HK-2 (cell line): ENCODE data around the gene PRCC.

ENCODE experiments used
- DNase-seq: peaks from one replicate; pipeline ENCODE4 v3.0.0-alpha.2; 2018; ENCODE audit not compliant: unreplicated experiment

PRCC gene

GRCh38 chr1:156767101-156767878 is at the start of gene PRCC:
TSS of gene PRCC (plus strand) at chr1:156767535. CDS start at chr1:156767772, 237 bp downstream.
- DNase-seq = peak; percentile 98

DNA sequence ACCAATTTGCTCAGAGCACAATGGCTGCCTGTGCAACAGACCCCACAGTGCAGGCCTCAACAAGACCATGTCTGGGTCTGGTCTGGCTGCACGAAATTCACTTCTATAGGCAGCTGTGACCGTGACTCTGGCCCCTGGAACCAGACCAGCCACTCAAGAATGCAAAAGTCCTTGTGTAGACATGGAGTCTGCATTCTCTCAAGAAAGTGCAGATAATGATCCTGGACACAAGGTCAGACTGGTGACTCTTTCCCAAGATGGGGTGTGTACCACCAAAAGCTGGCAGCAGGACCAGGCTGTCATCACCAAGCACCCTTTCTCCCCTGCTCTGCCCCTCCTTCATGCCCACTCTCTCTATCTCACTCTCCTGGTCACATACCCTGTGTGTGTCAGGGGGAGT is 46.2 kb upstream of the PRCC start:
- DNase-seq = no peak

GRCh38 chr1:156721535-156721934 is 45.8 kb upstream of the PRCC start:
- DNase-seq = no peak

DNA sequence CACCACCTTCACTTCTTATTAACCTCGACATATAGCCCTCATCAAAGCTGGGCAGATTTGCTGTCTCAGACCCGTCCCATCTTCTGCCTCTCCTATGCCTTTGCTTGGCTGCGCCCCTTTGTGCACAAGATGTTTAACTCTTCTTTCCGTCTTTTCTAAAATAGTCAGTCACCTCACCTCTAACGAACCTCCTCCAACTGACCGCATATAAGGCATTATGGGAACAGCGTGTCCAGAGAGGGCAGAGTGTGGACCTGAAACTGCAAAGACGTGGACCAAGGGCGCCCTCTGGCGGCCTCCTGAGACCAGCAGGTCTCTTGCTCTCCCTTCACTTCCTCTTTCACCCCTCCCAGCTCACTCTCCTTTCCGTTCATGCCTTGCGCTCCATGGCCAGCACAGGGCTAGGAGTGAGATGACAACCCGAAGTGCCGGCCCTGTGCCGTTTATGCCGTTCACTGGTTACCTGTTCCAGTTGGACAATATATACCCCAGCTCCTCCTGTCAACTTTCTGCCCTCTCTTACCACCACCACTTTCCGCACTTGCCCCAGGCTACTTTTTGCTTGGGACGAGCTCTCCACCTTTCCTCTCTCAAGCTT is 41.6 kb upstream of the PRCC start:
- DNase-seq = peak; percentile 89

- DNase-seq = peak; percentile 57
Measured at GRCh38 chr1:156726549-156727226, 40.6 kb upstream of the PRCC start.

DNA sequence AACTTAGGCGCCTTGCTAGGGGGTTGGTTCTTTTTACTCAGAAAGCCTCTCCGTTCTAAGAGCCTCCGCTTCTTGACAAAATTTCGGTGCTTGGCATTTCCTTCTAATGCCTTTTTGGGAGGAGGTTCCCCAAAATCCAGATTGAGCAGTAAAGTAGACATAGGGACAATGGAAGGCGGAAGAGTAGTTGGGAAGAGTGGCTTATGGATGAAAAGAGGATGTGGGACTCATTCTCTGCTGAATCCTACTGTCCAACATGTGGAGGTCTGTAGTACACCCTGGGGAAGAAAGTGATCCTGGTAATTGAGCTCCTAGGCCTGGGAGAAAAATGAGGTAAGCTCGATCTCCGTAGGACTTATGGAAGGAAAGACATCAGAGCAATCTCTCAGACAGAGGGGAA is 39.8 kb upstream of the PRCC start:
- DNase-seq = no peak

DNA sequence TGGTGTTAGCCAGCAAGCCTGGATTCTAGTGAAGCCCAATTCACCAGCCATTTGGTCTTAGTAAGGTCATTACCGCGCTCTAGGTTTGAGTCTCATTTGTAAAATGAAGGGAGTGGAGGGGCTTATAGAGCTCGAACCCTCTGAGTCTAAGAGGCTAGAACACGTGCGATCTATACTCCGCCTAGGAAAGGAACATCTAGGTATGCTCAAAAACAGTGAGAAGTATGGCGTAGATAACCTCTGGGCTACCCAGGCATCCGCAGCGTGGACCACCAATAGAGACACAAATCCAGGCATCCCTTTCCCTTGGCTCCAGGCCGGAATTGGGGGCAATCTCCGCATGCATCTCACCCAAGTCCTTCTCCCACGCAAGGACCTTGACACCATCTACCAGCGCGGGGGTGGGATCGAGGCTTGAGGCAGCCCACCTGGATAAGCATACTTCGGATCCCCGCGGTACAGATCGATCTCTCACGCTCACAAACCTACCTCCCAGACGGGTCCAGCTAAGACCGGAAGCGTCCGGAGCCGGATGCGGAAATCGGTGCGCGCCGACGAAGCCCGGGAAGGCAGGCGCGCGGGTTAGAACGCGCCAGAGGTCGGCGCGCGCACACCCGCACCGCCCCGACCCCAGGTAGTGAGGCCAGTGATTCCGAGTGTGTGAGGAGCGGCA is 39.3 kb upstream of the PRCC start, which contains the start of gene METTL25B:
Gene METTL25B (plus strand): TSS at position 544 of the 673 bp plus-strand sequence. CDS start 636 bp downstream, outside the sequence.
- no peak for DNase-seq

DNA sequence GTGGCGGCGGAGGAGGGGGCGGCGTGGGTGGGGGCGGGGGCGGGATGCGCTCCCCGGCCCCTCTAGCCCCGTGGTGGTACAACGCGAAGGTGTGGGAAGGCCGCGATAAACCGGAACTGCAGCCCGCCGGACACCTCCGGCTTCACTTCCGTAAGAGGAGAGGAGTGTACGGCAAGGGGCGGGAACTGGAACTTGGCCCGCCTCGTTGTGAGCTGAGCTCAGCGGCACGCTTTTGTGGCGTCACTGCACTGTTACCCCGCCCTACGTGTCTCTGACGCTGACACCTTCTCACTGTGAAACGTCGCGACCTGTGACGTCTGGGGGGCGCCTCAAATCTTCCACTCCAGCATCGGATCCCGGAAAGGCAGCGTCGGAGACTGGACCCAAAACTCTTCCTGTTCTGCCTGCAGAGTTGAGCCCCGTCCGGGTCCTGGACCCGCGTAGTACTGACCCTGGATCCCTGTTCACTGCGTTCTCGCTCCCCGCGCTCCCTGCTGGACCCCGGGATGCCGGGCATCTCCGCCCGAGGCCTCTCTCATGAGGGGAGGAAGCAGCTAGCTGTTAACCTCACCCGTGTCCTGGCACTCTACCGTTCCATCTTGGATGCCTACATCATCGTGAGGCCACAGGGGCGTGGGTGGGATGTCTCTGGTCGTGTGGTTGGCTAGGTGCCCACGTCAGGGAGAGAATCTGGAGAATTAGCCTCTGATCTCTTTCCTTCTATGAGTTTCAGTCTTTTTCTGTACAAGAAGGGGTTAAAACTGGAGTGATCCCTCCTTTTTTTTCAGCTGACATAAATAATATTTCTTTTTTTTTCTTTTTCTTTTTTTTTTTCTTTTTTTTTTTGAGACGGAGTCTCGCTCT is 38.5 kb upstream of the PRCC start, which contains the start of gene ISG20L2:
Gene ISG20L2 (minus strand): TSS at position 168 of the 864 bp plus-strand sequence. CDS start 1,114 bp downstream, outside the sequence.
- peak; percentile 93 for DNase-seq

GRCh38 chr1:156733989-156734584 is 33.2 kb upstream of the PRCC start:
- no peak for DNase-seq

DNA sequence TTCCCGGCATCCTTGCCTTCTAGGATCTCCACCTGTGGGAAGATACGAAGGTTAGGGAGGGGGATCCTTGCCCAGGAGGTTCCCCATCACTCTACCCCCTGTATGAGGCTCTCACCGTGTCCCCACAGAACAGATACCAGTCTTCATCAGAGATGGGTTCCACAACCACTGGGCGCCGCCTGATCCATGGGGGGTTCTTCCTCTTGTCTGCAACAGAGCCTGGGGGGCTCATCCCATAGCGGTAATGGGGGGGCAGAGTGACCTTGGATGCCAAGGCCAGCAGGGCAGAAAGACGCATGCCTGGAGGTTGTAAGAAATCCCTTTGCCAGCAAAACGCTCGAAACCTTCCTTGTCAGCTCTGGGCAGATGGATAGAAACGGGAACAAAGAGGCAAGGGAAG is 28.9 kb upstream of the PRCC start:
- DNase-seq = no peak

- no peak for DNase-seq
Measured at GRCh38 chr1:156738916-156739315, 28.4 kb upstream of the PRCC start.

DNA sequence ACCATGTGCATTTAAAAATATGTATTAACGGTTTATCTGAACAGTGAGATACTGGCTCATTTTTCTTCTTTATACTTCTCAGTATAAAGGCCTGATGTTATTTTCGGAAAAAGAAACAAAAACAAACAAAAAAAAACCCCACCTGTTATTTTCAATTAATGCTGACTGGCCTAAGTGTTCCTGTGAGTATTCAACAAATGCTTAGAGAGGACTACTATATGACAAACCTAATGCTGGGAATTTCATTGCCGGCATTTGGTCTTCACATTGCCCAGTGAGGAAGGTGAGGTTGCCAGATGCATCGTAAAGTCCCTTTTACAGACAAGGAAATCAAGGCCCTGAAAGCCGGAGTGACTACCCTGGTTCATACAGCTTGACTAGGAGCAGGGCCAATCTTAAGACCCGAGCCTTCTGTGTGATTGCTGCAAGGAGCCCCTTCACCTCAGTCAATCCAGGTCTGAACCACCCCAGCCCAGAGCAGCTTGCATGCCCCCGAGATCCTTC is 27.0 kb upstream of the PRCC start:
- no peak for DNase-seq

- DNase-seq = peak; percentile 99
Measured at GRCh38 chr1:156740741-156741480, 26.4 kb upstream of the PRCC start, which contains the start of gene MRPL24. TSS of gene MRPL24 (minus strand) at chr1:156741088. CDS start at chr1:156738704, 2,384 bp downstream.

DNA sequence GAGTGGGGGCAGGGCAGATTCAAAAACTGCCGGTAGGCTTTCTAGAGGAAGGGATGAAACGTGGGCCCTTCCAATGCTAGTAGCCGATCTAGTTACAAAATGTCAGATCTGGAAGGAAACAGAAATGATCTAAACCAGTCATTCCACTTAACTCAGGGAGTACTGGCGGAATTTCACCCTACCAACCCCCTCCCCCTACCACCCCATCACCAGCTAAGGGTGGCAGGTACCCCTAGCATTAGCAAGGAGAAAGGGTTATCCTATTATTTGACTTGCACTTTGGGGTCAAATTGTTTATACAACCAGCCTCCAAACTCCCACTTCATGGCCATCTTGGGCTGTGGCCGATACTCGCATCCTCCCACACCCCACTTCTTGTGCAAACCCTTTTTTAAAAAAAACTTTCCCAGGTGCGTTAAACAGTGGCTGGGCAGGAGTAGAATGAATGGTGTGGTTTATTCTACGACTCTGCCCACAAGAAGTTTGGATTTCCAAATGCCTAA is 25.8 kb upstream of the PRCC start:
- no peak for DNase-seq

GRCh38 chr1:156742017-156742416 is 25.3 kb upstream of the PRCC start:
- DNase-seq = no peak

- DNase-seq = no peak
Measured at GRCh38 chr1:156742801-156743200, 24.5 kb upstream of the PRCC start.

DNA sequence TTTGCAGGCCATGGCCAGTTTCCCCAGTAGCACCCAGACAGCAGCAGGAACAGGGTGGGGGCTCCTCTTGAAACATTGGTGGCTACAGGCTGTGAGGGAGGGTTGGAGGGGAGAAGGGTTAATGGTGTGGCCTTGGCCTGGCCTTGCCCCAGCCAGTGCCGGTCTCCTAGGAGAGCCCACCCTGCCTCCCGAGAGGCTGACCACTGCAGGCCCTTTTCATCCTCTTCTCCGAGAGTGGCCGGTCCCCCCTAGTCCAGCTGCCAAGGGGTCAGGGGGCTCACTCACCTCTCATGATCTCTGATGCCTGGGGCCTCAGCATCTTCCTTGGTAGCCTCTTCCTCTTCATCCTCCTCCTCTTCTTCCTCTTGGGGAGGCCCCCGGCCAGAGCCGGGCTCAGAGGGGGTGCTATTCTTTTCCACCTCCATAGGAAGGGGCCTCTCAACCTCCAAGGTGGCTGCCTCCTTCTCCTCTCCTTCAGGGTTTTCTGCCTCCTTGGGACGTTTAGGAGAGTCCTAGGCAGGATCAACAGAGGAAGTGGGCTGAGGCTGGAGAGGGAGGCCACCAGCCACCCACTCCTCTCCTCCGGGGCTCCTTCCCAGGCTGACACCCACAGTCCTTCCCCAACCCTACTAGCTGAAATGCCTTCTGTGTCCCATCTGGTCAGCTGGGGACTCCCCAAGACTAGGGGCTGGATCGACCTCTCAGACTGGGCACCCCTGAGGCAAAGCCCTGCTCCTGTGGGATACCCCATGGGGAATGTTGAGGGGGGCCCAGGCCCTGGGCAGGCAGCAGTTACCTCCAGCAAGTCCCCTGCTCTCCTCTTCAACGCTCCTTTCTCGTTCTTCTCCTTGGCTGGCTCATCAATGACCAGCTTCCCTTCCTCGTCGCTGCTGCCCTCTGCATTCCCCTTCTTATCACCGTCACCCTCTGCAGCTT is 23.7 kb upstream of the PRCC start:
- DNase-seq = no peak

DNA sequence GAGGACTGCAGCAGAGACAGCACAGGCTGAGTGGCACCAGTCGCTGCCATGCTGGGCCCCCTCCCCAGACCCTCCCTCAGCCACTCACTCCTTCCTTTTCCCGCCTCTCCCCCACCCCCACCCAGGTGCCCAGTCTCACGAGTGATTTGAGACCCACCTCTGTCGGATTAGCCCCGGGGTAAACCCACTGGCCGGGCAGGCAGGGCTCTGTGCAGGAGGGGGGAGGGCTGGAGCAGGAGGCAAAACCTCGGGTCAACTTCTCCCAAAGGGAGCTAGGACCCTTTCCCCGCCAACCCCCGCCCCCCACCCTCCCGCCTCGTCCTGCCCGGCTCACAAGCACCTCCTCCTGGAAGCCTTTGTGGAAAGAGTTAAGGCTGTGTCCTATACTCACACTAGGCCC is 23.0 kb upstream of the PRCC start:
- DNase-seq = no peak
